GM21619 (cell line): ENCODE data around the gene XXYLT1.

Experiments used
- ATAC-seq: cut with Tn5 transposase; IDR thresholded peaks from one replicate; pipeline ENCODE4 v1.9.1; 2021; ENCODE audit not compliant: unreplicated experiment

Gene XXYLT1

DNA sequence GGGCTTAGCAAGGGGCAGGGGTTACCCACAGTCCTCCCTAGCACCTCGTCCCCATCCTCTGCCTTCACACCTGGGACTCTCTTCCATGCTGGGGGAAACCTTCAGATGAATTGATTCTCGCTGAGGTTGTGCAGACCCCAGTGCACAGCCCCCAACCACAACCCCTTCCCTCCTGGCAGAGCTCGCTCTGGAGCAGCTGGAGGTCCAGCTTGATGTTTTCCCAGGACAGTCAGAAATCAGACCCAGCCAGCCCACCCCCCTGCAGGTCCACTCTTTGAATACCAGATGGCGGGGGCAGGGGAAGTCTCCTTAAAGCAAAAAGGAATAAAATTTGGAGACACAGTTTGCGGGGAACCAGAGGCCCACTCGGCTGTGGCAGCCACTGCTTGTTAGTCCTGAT is 234.4 kb downstream of the XXYLT1 start:
- ATAC-seq: no peak

DNA sequence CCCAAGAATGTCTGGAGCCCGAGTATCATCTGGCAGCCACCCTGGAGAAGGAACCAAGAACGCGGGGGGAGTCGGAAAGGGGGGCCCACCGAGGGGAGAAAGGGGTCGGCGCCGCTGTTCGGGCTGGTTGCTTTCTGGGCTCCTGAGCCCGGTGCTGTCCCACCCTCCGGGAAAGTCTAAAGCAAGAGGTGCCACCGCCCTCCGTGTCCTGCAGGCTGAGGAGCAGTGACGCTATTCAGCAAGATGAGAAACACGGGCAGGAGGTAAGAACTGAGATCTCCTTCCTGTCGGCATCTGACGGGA is 234.8 kb downstream of the XXYLT1 start:
- ATAC-seq: no peak

DNA sequence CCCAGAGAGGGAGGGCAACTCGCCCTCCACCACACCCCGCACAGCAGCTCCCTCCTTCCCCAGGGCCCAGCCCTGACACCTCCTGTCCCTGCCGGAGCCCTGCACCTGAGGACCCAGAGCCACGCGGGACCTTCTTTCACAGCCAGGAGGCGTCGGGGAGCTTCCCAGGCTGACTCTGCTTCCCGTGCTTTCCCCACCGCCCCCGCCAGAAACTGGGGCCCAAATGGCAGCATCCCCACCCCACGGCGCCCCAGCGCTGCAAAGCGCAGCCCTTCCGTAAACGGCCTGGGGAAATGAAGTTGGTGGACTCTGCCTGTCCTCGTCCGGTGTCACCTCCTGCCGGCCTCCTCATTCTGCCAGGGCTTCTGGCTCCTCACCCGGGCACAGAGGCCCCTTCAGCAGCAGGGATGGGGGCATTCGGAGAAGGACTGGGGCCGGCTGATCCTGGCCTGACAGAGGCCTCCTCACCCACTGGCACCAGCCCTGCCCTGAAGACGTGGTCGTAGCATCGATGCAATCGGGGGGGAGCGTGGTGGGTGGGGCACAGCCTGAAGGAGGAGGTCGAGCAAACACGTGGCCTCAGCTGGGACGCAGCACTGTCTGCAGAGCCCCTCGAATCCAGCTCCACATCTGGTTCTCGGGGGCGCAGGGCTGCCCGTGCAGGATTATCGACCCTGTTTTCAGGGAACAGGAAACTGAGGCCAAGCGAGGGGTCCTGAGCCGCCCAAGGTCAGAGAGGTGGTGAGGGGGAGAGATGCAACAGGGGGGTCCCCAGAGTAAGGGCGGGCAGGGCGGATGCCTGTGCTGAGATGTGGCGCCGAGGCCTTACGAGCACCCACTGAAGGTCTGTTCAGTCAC is 235.4 kb downstream of the XXYLT1 start:
- ATAC-seq: no peak

DNA sequence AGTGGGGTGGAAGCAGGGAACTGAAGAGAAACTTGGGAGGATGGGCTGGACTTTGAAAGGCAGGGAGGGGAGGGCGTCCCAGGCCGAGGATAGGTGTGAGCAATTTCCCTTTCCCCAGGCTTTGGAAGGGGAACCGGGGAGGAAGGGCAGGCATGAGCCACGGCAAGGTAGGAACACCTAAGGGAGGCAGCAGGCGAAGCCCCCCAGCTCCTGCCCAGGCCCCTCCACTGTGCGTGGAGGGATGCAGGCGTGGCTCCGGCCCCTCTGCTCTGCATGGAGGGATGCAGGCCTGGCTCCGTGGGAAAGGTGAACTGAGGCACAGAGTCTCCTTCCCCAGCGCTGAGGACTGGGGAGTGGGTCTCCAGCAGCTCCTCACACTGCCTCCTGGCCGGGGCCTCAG is 236.4 kb downstream of the XXYLT1 start:
- ATAC-seq: no peak

DNA sequence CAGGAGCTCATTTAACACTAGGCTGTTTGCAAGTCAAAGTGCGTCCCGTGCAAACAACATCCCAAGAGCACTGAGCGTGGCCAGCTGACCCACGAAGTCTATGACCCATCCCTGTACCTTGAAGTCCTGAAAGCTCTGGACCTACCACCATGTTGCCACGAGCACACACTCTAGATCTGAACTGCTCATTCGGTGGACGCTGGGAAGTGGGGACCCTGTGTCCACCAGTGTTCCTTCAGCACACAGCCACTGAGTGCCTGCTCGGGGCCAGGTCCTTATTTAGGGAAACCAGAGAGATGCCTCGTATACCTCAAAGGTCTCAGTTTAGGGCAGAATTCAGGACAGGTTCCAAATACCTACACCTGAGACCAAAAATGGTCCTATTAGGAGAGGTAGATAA is 236.9 kb downstream of the XXYLT1 start:
- no peak for ATAC-seq

DNA sequence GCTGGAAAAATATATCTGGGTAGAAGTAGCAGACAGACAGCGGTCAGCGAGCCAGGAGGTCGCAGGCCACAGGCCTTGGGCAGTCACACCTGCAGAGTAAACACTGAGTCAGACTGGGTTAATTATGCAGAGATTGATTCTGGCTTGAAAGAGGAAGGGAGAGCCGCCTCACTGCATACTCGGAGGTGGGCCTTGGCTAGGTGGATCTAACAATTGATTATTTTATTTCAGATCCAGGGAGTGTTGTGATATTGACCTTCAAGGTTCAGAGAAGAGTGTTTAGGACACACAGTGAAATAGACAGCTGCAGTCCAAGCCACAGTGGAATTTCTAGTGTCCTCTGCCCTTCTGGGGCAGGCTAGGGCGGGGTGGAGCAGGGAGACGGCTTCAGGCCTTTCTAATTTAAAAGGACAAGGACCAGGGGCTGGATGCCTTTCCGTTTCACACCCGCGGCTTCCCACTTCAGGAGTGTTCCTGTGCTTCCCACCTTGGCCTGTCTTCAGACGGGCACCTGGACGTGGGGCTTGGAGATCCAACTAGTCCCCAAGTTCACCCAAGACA is 237.3 kb downstream of the XXYLT1 start:
- no peak for ATAC-seq

DNA sequence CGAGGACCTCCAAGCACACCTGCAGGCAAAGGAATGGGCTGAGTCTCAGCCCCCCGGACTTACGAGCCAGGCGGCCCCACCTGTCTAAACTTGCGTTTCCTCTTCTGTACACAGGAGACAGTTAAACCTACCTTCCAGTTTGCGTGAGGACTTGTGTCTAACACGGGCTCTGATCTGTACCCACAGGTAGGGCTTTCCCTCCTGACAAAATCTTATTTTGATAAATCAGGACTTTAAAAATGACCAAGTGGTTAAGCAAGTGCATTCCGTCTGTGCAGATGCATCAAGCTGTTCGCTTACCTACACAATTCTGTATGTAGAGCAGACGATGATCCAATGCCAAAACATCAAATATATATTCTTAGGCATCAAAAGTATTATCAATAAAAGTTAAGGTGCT is 238.0 kb downstream of the XXYLT1 start:
- no peak for ATAC-seq

DNA sequence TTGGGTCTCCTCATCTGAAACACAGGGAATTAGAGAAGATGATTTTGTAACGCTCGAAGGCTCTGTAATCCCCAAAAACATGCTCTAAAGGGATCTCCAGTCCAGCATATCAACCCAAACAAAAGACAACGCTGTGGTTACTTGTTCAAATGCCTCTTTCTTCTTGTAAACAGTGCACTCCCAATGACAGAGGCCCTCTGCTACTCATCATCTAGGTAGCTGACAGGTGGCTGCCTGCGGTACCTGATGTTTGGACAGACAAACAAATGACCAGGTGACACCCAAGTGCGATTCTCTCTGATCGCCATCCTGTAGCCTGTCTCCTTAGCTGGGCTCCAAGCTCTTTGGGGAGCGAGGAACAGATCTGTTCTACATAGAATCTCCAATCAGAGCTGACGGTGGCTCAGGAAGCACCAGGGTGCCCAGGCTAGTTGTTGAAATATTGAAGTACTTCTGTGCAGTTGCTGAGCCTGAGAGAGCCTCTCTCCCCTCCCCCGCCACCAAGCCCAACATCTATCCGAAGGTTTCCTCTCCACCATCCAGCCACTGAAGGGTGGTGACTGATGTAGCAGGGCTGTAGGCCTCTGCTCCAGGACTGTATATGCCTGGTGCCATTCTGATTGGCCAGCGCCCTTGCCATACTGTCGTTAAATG is 238.7 kb downstream of the XXYLT1 start:
- ATAC-seq: no peak

DNA sequence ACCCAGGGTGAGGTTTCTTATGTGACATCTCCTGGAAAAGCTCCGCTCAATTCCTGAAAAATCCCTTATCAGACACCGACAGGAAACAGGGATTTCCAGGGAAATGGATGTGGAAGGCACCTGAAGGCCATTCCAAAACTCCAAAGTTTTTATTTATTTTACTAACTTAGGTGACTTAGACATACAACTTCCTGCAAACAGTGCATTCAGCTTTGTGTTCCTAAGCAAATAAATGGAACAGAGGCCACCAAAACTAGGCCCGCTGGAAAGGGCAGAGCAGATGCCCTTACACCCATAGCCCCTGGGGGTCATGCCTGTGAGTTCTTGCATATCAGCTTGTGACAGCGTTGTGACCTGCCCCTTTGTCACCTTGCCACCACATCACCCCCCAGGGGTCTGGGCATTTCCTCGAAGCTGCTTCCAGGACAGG is 239.4 kb downstream of the XXYLT1 start:
- ATAC-seq: no peak

DNA sequence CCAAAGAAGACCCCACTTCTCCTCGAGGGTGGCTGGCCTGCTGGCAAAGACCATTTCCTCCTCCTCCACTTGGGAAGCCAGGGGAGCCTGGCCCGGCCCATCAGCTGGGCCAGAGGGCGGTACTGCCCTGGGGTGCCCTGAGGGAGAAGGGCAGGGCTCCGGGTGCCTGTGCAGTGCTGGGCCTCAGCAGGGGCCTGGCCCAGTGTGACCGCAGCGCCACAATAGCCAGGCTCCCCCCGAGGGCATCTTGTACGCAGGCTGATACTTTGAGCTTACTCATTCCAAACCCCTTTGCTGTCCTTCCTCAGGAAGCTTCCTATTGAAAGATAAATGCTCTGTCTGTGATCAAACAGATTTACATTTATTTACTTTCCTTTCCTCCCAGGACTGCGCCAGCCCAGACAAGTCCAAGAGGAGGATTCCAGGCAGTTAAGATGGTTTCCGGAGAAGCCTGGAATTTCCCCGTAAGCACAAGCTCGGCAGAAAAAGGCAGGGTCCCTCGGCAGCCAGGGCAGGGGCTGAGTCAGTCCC is 240.1 kb downstream of the XXYLT1 start:
- ATAC-seq: no peak

DNA sequence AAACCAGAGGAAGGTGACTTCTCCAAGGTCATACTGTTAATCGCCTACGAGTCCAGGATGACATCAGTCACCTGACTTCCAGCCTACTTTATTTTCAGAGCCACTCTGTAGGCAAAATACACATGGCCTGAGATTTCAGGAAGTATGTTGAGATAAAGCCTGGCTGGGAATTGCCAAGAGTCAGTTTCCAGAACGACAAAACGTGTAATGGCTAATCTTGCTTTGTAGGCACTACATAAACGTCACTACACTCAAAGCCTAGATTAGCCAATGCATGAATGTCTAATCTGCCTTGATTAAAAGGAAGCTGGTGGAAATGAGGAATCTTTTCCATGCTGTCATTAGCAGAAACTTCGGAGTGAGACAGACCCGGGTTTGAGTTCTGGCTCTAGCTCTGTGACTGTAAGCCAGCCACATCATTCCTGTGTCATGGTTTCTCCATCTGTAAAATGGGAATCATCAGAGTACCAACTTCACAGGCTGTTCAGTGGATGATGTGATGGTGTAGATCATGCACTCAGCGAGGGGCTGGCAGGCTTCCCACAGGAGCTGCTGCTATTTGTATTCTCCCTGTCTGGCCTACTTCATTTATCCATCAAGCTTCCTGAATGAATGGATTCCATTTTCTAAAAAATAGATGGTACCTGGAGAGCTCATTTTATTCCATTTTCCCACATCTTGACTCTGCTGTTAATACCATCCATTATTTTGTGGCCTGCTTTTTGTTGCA is 241.9 kb downstream of the XXYLT1 start:
- ATAC-seq: no peak

DNA sequence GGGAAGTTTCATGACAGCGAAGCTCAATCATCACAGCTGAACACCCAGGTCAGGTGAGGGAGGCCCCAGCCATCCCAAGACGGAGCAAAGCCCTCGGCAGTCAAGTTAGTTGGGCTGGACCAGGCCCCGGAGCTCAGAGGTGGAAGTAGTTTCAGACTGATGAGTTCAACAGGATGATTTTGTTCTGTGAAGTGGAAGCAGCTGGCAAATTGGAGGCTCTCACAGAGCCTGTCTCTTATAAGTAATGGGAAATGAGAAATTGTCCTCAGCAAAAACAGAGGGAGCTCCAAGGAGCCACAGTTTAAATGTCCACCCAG is 245.1 kb downstream of the XXYLT1 start:
- no peak for ATAC-seq

DNA sequence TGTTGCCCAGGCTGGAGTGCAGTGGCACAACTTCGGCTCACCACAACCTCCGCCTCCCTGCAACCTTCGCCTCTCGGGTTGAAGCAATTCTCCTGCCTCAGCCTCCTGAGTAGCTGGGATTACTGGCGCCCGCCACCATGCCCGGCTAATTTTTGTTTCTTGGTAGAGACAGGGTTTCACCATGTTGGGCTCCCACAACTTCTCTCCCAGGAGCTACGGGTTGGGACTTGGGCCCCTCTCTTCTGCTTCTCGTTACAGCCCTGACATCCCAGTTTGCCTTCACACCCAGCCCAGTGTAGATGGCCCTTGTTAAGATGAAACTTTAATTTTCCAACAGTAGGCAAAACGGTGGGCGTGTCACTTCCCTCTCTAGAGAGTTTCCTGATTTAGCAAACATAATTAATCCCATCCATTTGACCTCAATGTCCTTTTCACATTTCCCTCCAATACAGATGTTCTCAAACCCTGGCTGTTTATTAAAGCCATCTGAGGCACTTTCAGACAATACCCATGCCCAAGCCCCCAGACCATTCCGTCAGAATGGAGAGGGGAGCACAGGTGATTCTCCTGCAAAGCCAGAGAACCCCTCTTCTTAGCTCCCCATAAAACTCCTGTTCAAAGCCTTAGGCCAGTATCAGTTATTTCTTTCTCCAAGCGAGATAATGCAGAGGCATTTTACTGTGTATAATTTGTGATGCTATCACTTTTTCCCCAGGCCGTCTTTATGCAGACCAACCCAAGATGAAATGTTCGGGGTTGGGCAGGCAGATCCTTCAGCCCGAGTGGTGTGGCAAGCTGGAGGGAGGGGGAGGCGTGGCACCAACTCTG is 245.7 kb downstream of the XXYLT1 start:
- no peak for ATAC-seq

DNA sequence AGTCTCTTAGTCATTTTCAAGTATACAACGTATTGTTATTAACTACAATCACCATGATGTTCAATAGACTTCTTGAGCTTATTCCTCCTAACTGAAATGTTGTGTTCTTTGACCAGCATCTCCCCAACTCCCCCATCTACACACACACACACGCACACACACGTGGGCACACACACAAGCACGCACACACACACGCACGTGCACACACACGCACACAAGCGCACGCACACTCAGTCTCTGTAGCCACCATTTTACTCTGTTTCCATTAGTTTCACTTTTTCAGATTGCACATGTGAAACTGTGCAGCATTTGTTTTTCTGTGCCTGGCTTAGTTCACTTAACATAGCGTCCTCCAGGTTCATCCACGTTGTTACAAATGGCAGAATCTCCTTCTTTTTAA is 247.0 kb downstream of the XXYLT1 start:
- no peak for ATAC-seq

DNA sequence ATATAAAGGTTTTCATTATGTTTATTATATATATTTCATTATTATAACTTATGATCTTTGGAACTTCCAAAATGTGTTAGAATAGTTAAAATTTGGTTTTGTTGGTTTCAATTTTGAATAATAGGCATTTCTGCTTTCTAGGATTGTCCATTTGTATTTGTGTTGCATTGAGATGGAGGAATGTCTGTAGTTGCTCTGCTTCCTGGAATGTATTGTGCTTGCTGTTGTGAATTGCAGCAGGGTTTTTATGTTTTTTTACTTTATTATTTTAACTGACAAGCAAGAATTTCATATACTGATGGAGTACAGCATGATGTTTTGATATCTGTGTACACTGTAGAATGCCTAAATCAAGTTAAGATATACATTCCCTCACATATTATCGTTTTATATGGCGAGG is 247.4 kb downstream of the XXYLT1 start:
- ATAC-seq: no peak

DNA sequence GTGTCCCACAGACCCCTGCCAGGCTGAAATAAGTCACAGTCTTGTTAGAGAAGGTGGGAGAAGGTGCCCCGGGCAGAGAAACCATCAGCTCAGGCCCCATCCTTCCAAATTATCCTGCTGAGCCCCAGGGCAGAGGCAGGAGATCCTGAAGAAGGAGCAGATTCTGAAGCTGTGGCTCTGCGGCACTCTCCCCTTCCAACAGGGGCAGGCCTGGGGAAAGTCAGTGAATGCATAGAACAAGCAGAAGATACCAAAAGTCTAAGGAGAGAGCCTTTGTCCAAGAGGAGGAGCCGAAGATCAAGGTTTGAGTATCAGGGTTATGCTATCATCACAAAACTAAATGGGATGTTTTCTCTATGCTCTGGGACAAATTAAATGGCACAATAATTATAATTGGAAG is 249.3 kb downstream of the XXYLT1 start:
- no peak for ATAC-seq

DNA sequence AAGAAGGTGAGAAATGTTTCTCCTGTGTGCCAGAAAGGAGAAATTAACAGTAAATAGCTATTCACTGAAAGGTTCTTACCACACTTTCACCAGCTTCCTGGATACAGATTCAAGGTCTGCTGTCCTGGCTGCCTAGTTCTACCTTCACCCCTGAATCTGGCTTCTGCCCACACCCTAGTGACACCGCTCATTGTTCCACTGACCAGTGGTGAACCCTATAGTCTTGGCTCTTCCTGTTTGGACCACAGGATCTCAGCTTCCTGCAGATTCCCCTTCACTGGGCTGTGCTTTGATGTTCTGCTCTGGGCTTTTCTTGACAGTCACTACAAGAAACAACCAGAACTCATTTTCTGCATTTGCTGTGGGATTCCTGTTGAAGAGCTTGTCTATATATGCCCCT is 250.0 kb downstream of the XXYLT1 start:
- no peak for ATAC-seq

DNA sequence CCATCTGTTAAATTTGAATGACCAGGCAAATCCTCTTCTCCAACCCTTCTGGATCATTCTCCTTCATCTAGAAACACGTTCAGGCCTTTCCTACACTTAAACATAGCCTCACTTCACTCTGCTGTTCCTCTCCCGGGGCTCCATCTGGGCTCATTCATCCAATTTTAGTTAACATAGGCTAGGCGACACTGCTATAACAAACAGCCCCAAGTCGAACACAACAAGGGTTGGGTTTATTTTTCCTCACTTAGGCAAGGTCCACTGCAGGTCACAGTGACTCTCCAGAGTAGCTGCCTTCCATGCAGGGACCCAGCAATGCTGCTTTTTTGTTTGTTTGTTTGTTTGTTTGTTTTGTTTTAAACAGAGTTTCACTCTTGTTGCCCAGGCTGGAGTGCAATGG is 250.8 kb downstream of the XXYLT1 start:
- ATAC-seq: no peak

DNA sequence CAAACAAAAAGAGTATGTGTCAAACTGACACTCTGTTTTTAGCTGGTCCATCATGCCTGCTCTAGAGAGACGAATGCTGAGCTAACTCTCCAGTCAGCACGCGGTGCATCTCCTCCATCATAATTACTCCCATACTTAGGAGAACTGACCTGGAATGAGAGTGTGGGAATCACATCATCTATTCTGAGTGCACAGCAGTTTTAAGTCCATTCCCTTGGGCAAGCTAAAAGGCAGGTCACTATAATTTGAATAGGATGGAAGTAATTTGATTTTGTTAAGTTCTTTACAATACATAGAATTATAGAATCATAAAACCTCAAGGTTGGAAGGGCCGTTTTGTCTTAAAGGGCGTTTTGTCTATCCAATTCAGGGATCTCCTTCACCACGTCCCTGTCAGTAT is 251.6 kb downstream of the XXYLT1 start:
- no peak for ATAC-seq
